K562 (cell line): ENCODE data around the gene NDUFC2. TPM values are rescaled to one million over a fixed set of nuclear protein-coding genes. Genes with fewer than 3 reads are reported as not detected.

Experiments
- BDP1 ChIP-seq: IDR thresholded peaks from 3 replicates; pipeline ENCODE4 v1.6.1; 2011; ENCODE audit not compliant: insufficient read length, insufficient read depth
- C11orf30 ChIP-seq: fragments of 450-650 bp; IDR thresholded peaks from 2 replicates; pipeline ENCODE4 v1.6.1; 2016; ENCODE audit warnings: low read depth, mild to moderate bottlenecking
- ETV5 ChIP-seq: sonication (generic); formaldehyde crosslinking; IDR thresholded peaks from 2 replicates; pipeline ENCODE4 v1.4.0; 2020; ENCODE audit warnings: low read depth, mild to moderate bottlenecking, missing genetic modification reagents
- GATAD2A ChIP-seq: fragments of 450-650 bp; IDR thresholded peaks from 2 replicates; pipeline ENCODE4 v1.6.1; 2017
- HDAC6 ChIP-seq: IDR thresholded peaks from 2 replicates; pipeline ENCODE4 v1.6.1; 2012; ENCODE audit warnings: low read depth, mild to moderate bottlenecking, control low read depth, inconsistent platforms, low read length, moderate library complexity
- ILK ChIP-seq: fragments of 450-650 bp; IDR thresholded peaks from 2 replicates; pipeline ENCODE4 v1.6.1; 2016; ENCODE audit warnings: missing genetic modification characterization, low read depth, mild to moderate bottlenecking, missing compliant biosample characterization, moderate library complexity, borderline replicate concordance
- JUNB ChIP-seq: fragments of 450-650 bp; formaldehyde crosslinking; conservative IDR thresholded peaks from 2 replicates; pipeline ENCODE4 v1.4.0; 2020; ENCODE audit warnings: mild to moderate bottlenecking
- MCM3 ChIP-seq: fragments of 450-650 bp; IDR thresholded peaks from 2 replicates; pipeline ENCODE4 v1.6.1; 2016
- MXI1 ChIP-seq: IDR thresholded peaks from 2 replicates; pipeline ENCODE4 v1.6.1; 2011; ENCODE audit warnings: low read depth, mild to moderate bottlenecking, improper control_type of control experiment, low read length
- NFE2 ChIP-seq: IDR thresholded peaks from 2 replicates; pipeline ENCODE4 v1.6.1; 2014; ENCODE audit warnings: antibody characterized with exemption, low read depth
- NFIC ChIP-seq: fragments of 450-650 bp; IDR thresholded peaks from 2 replicates; pipeline ENCODE4 v1.6.1; 2017; ENCODE audit warnings: mild to moderate bottlenecking, inconsistent platforms
- POLR2AphosphoS2 ChIP-seq: IDR thresholded peaks from 2 replicates; pipeline ENCODE4 v1.6.1; 2012; ENCODE audit warnings: low read length, improper control_type of control experiment
- POLR2B ChIP-seq: fragments of 450-650 bp; IDR thresholded peaks from 2 replicates; pipeline ENCODE4 v1.6.1; 2018; ENCODE audit warnings: low read depth; ENCODE audit not compliant: partially characterized antibody
- SIN3B ChIP-seq: fragments of 450-650 bp; IDR thresholded peaks from 2 replicates; pipeline ENCODE4 v1.6.1; 2017; ENCODE audit warnings: low read depth, mild to moderate bottlenecking, moderate library complexity
- SMAD2 ChIP-seq: fragments of 150-350 bp; IDR thresholded peaks from 2 replicates; pipeline ENCODE4 v1.6.1; 2014; ENCODE audit warnings: low read depth, mild to moderate bottlenecking, low read length
- TAL1 ChIP-seq: fragments of 450-650 bp; IDR thresholded peaks from 2 replicates; pipeline ENCODE4 v1.6.1; 2016; ENCODE audit warnings: mild to moderate bottlenecking
- TCF7L2 ChIP-seq: fragments of 150-350 bp; IDR thresholded peaks from 2 replicates; pipeline ENCODE4 v1.6.1; 2016; ENCODE audit warnings: low read depth, mild to moderate bottlenecking, low read length, moderate library complexity
- THRAP3 ChIP-seq: fragments of 450-650 bp; IDR thresholded peaks from 2 replicates; pipeline ENCODE4 v1.6.1; 2016; ENCODE audit warnings: mild to moderate bottlenecking, inconsistent platforms, borderline replicate concordance
- XRCC5 ChIP-seq: fragments of 200-400 bp; formaldehyde crosslinking; IDR thresholded peaks from 2 replicates; pipeline ENCODE4 v1.6.1; 2017; ENCODE audit warnings: low read depth, mild to moderate bottlenecking, low read length
- ZBTB11 ChIP-seq, 3 experiments: fragments of 200-800 bp in 1 of 3; fragments of 250-450 bp in 1 of 3; fragments of 450-650 bp in 1 of 3; sonication (Bioruptor Pico) in 1 of 3; sonication (Bioruptor generic) in 1 of 3; formaldehyde crosslinking in 1 of 3; IDR thresholded peaks; 2 replicates each; pipeline versions ENCODE4 v1.6.1 to v1.8.0; 2016 to 2022; ENCODE audit warnings: mild to moderate bottlenecking in 2 of 3, missing genetic modification characterization in 2 of 3, missing compliant biosample characterization in 1 of 3, moderate library complexity in 1 of 3
- ZC3H11A ChIP-seq: IDR thresholded peaks from 2 replicates; pipeline ENCODE4 v1.6.1; 2012; ENCODE audit warnings: low read depth, low read length, improper control_type of control experiment
- ZFP36 ChIP-seq: fragments of 150-350 bp; IDR thresholded peaks from 2 replicates; pipeline ENCODE4 v1.6.1; 2018; ENCODE audit warnings: low read length, low read depth; ENCODE audit not compliant: partially characterized antibody
- ZFX ChIP-seq: sonication (generic); formaldehyde crosslinking; IDR thresholded peaks from 2 replicates; pipeline ENCODE4 v1.8.0; 2022; ENCODE audit warnings: mild to moderate bottlenecking, missing genetic modification reagents, moderate library complexity
- ZNF124 ChIP-seq: sonication (generic); formaldehyde crosslinking; IDR thresholded peaks from 2 replicates; pipeline ENCODE4 v1.8.1; 2022; ENCODE audit warnings: missing genetic modification reagents
- ZNF184 ChIP-seq: sonication (generic); formaldehyde crosslinking; IDR thresholded peaks from 2 replicates; pipeline ENCODE4 v1.5.0; 2020; ENCODE audit warnings: missing genetic modification reagents
- ZNF551 ChIP-seq: fragments of 250-450 bp; sonication (Bioruptor Pico); IDR thresholded peaks from 2 replicates; pipeline ENCODE4 v1.5.0; 2021; ENCODE audit warnings: mild to moderate bottlenecking, moderate library complexity
- polyA plus RNA-seq, 8 experiments: library from polyadenylated mRNA; depleted of rRNA in 4 of 8; stranded (reverse) in 5 of 8; unstranded in 3 of 8; fragments of >200 nt; fragmentation: Nextera tagmentation in 2 of 8; fragmentation: Illumina TruSeq in 1 of 8; extraction: Ambion mirVana in 2 of 8; extraction: Trizol in 1 of 8; gene quantifications; 2 replicates each; pipeline versions ENCODE4 v1.2.1 to v1.2.3, GENCODE V29; 2011 to 2014; ENCODE audit warnings: inconsistent platforms in 1 of 8, missing spikeins in 1 of 8
- total RNA-seq, 7 experiments: library from RNA; depleted of rRNA in 6 of 7; stranded (reverse); fragments of >200 nt in 6 of 7; fragmentation: Illumina TruSeq in 2 of 7; extraction: Trizol in 2 of 7; gene quantifications; 2 replicates each; pipeline versions ENCODE4 v1.2.1 to v1.2.3, GENCODE V29; 2011 to 2021; ENCODE audit warnings: low replicate concordance in 1 of 7
- TF ChIP-seq, protein P1 (sequence below): fragments of 250-450 bp; sonication (Bioruptor Pico); IDR thresholded peaks from 2 replicates; pipeline ENCODE4 v1.5.0; 2022; ENCODE audit warnings: mild to moderate bottlenecking

The NDUFC2 gene
- total and polyA plus RNA-seq, 9 of the 15 experiments (the other 6 are each of a cell fraction or from before 2014, with no cell fraction given), result 168 to 1,119 (median 442) TPM

GRCh38 chr11:78045851-78046485 lies 33.7 kb downstream of the NDUFC2 start (continued):
- TF ChIP-seq THRAP3 (no peak), NFIC (peak; percentile 99), ZNF551 (CRISPR knock-in tag) (no peak), XRCC5 (peak; percentile 91; the same call in 1 of the 2 replicates), POLR2B (no peak), ZBTB11 (CRISPR knock-in tag; IDR thresholded peaks at IDR 0.05) (peak in 1 of 3 experiments; percentile 55; a peak in 1 of 6 replicates), MXI1 (no peak), BDP1 (no peak), SIN3B (no peak), ZNF124 (no peak), ILK (no peak), MCM3 (no peak), ZC3H11A (no peak), POLR2AphosphoS2 (no peak), ZNF184 (no peak), HDAC6 (no peak), ZFX (CRISPR knock-in tag) (peak; percentile 65), NFE2 (no peak; the same call in 1 of the 2 replicates), ZFP36 (no peak), JUNB (CRISPR knock-in tag) (0 out of 2 replicates have a peak, but pooled peaks have one; percentile 14), GATAD2A (0 out of 2 replicates have a peak, but pooled peaks have one; percentile 51), ETV5 (CRISPR knock-in tag) (peak; percentile 45; the same call in 1 of the 2 replicates), TAL1 (no peak), TCF7L2 (peak; percentile 32; the same call in 1 of the 2 replicates), C11orf30 (no peak), SMAD2 (no peak)
- TF ChIP-seq, protein P1, sequence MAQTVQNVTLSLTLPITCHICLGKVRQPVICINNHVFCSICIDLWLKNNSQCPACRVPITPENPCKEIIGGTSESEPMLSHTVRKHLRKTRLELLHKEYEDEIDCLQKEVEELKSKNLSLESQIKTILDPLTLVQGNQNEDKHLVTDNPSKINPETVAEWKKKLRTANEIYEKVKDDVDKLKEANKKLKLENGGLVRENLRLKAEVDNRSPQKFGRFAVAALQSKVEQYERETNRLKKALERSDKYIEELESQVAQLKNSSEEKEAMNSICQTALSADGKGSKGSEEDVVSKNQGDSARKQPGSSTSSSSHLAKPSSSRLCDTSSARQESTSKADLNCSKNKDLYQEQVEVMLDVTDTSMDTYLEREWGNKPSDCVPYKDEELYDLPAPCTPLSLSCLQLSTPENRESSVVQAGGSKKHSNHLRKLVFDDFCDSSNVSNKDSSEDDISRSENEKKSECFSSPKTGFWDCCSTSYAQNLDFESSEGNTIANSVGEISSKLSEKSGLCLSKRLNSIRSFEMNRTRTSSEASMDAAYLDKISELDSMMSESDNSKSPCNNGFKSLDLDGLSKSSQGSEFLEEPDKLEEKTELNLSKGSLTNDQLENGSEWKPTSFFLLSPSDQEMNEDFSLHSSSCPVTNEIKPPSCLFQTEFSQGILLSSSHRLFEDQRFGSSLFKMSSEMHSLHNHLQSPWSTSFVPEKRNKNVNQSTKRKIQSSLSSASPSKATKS, result no peak
